Fibroblast of skin of right quadriceps (primary cell): ENCODE data around the gene RMND1.
A peak's percentile ranks its signal among the peaks of the same experiment; 100 is the strongest.
"Not testable (repeated sequence)": the region's sequence is repeated elsewhere in the genome, so short reads cannot be mapped to it uniquely, and the experiment has no call there.

Experiments used
- DNase-seq: peaks from one replicate; pipeline ENCODE4 v3.0.0-alpha.2; 2013

RMND1 gene, protein sequence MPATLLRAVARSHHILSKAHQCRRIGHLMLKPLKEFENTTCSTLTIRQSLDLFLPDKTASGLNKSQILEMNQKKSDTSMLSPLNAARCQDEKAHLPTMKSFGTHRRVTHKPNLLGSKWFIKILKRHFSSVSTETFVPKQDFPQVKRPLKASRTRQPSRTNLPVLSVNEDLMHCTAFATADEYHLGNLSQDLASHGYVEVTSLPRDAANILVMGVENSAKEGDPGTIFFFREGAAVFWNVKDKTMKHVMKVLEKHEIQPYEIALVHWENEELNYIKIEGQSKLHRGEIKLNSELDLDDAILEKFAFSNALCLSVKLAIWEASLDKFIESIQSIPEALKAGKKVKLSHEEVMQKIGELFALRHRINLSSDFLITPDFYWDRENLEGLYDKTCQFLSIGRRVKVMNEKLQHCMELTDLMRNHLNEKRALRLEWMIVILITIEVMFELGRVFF

DNA sequence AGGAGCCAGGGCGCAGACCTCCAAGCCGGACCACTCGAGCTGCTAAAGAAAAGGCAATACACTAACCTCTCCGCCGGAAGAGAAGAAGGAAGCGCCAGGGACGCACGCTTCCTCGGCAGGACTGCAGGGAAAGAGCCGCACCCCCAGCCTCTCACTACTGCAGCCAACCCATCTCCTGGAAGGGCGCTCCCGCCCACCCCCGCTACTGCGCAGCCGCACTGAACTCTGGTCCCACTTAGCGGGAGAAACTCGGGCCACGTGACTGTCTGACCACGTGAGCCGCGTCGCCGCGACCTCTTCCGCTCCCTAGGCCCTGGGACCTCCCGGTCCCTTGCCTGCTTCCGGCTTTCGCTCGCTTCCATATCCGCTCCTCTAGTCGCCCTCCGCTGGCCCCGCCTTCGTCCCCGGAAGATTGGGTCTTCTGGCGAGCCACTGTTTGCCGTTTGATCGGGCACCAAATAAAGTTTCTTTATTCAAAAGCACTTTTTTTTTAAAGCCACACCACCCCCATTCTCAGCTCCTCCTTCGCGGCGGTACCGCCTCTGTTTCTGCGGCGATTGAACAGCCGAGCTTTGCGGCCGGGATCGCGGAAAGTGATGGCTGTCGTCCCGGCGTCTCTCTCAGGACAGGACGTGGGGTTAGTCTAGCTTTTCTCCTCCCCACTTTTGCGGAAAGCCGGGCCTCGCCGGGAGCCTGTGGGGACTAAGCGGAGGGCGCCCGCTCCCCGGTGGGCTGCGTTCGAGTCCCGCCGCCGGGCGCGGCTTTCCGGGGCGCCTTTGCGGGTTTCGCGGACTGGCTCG, at the start of gene RMND1:
RMND1 (minus strand) TSS at position 177 of the 800 bp plus-strand sequence. CDS start 6,315 bp downstream, outside the sequence.
- DNase-seq: peak; percentile 100

DNA sequence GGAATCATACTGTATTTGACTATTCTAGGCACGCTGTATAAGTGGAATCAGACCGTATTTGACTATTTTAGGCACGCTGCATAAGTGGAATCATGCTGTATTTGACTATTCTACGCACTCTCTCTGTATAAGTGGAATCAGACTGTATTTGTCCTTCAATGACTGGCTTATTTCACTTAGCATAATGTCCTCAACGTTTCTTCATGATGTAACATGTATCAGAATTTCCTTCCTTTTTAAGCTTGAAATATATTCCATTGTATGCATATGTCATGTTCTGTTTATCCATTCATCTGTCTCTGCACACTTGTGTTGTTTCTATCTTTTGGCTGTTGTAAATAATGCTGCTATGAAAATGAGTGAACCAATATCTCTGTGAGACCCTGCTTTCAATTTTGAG, 47.6 kb upstream of the RMND1 start:
- DNase-seq: no peak

DNA sequence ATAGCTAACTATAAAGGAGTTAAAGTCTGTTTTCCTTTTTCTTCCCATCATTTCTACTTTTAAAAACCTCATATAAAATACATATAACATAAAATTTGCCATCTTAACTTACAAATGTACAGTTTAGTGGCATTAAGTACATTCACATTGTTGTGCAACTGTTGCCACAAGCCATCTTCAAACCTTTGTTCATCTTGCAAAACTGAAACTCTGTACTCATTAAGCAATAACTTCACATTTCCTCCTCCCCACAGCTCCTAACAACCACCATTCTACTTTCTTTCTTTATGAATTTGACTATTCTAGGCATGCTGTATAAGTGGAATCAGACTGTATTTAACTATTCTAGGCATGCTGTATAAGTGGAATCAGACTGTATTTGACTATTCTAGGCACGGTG, 46.4 kb upstream of the RMND1 start:
- peak; percentile 32 for DNase-seq

DNA sequence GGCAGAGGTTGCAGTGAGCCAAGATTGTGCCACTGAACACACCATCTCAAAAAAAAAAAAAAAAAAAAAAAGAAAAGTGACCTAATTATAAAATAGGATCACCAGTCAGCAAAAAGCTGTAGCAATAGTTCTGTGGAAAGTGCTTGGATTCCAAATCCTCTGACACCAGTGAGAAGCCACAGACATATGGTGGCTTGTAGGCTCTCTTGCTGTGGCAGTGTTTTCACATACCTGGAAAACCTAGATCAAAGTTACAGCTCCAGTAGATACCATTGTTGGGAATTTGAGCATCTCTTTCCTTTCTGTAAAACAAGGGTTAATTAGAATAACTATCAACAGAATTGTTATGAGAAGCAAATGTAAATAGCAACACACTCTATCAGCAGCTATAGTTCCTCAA, 46.0 kb upstream of the RMND1 start:
- no peak for DNase-seq

DNA sequence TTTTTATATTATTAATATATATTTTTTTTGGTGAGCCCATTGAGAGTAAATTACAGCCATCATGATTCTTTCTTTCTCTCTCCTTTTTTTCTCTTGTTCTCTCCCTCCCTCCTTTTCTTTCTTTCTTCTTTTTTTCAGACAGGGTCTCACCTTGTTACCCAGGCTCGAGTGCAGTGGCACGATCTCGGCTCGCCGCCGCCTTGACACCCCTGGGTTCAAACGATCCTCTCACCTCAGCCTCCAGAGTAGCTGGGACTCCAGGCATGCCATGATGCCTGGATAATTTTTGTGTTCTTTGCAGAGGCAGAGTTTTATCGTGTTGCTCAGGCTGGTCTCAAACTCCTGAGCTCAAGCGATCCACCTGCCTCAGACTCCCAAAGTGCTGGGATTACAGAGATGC, 43.5 kb upstream of the RMND1 start:
- DNase-seq: no peak

DNA sequence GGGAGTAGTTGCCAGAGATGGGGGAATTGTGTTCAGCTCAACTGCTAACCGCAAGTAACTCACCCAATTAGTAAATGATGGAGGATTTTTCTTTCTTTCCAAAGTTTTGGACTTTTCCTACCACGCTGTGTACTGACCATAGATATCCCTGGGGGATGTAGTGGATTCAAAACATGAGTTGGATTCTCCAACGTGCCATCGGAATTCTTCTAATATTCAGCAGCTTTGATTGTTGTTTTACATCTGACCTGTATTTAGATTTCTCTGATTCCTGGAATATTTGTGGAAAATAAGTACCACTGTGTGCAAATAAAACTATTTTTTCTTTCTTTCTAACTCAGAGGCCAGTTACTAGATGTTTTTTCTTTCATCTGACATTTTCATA, 43.0 kb upstream of the RMND1 start:
- peak; percentile 34 for DNase-seq

DNA sequence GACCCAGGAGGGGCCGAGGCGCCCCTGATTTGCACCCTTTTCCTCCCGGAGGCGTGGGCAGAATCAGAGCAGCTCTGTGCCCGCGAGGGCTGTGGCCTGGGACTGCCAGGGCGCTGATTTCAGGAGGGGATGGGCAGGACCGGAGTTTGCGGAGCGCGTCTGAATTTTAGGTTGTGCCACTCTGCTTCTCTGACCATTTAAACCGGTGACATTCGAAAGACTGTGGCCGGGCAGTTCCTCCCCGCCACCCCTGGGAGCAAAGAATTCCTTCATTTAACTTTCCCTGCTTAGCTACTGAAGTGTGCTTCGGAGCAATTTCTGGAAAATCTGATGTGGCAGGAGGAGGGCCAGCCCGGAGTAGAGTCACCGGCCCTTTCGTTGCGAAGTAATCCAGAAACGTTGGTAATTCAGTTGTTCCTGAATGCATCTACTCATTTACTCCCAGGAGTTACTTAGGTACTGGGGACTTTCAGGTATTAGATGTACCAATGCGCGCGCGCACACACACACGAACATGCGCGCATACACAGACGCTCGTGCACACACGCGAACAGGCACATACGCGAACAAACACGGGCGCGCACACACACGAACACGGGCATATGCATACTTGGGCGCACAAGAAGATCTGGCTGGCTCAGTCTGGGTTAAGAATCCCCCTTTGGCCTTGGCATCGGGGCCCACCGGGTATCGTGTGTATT, 42.5 kb upstream of the RMND1 start:
- peak; percentile 39 for DNase-seq

DNA sequence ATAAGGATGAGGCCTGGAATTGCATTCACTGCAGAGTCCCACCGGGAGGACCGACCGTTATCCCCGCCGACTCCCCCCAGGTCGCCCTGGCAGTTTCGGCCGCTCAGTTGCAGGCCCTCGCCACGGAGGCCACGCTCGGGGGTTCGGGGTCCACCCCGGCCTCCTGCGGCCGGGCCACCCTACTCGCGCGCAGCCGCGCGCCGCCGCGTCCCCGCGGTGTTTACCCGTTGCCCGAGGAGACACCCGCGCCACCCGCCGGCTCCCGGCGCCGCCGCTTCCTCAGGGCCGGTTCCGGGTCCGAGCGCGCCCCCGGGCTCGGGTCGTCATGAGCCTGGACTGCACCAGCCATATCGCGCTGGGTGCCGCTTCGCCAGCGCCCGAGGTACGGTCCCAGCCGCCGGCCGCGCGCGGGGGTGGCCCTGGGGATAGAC, 41.9 kb upstream of the RMND1 start, which contains the start of gene CCDC170:
CCDC170 (plus strand) TSS at position 214 of the 431 bp plus-strand sequence; CDS start at position 326, 112 bp downstream.
- DNase-seq: peak; percentile 14

DNA sequence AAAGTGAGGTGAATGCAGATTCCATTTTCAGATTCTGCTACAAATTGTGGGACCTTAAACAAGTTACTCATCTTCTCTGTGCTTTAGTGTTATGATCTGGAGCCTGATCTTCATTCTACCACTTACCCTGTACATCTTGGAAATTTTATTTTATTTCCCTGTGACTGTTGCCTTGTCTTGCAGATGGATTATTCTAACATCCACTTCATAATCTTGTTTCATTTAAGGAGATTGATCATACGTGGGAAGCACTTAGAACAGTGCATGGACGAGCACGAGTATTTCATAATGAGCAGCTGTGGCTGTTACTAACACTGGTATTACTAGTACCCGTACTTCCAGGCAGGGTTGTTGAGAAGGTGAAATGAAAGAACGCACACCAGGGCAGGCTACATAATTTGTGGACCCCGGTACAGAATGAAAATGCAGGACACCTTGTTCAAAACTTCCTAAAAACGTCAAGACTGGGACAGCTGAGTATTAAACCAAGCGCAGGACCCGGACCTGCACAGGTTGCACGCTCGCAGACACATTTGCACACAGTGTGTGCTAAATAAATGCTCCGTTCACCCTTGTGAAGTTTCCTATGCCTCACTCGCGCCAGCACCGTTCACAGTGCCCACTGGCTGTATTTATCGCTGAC, 41.4 kb upstream of the RMND1 start:
- peak; percentile 6 for DNase-seq

DNA sequence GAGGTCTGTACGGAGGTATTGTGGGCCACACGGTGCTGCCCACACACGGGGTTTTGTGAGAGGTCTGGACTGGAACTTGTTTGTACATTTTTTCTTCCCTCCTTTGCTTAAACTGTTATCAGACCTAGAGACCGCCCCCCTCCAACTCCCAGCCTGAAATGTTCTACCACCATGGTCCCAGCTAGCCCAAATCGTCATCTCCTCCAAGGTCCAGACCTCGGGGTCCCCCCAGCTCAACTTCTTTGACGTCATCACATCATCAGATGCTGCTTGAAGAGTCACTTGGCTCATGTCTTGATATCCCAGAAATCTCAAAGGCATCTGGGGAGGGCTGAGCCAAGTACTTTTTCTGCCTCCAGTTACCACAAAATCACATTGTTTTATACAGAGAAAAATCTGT, 39.1 kb upstream of the RMND1 start:
- DNase-seq: no peak

DNA sequence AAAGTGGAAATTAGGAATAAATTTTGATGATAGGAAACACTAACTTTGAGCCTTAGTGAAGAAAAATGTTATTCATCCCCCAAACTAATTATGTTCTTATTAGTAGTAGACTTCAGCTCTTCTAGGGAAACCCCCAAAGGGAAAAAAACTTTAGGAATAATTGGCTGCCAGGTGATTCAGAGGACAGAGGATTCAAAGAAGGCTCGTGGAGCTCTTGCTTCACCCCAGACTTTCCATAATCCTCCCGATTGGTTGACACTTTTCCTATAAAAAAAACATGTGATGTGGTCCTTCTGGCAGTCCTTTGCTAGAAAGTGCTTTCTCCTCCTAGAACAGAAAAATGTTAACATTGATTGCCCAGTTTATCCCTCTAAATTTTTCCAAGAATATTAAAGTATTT, 36.3 kb upstream of the RMND1 start:
- peak; percentile 3 for DNase-seq

DNA sequence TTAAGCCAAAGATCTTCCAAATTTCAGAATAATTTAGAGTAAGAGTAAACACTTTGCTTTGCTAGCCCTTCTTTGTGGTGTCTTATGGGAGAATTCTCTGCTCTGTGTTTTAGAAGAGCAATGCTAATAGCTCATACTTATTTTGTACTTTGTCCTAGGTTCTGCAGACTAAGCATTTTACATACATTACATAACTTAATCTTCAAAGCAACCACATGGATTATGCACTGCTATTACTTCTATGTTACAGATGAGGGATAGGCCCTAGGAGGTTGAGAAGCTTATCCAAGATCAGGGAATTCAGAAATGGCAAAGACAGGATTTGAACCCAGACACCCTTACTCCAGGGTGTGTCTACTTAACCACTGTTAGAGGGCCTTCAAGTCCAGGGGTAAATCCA, 32.1 kb upstream of the RMND1 start:
- no peak for DNase-seq

DNA sequence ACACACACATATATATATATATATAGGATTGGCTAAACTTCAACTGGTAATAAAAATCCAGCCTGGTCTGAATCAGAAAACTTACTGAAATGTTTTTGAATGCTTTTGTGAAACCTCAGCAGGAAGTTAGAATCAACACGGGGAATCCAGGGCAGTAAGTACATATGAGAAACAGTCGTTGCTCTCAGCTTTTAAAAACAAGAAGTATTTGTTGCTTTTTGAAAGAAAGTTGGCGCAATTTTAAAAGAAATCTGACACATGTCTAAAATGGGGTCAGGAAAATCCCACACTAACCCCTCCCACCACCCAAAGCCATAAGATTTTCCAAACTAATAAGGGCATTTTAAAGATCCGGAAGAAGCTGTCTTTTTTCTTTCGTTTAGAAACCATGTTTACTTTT, 30.4 kb upstream of the RMND1 start:
- peak; percentile 67 for DNase-seq

DNA sequence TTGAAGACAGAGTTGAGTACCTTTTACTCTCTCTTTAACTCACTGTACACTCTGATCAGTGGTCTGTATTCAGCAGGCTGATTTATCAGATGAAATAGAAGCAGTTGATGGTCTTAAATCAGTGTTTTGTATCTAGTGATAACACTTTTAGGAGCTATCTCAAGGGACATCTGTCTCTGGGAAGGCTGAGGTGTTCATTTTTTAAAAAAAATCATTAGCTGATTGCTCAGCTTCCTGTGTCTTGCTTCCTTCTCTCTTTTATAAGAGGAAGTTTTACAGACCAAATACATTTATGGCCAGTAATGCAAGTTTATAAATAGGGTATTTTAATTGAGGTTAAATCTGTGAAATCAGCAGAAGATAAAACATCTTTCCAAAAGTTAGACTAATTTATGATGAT, 29.9 kb upstream of the RMND1 start:
- DNase-seq: peak; percentile 36

DNA sequence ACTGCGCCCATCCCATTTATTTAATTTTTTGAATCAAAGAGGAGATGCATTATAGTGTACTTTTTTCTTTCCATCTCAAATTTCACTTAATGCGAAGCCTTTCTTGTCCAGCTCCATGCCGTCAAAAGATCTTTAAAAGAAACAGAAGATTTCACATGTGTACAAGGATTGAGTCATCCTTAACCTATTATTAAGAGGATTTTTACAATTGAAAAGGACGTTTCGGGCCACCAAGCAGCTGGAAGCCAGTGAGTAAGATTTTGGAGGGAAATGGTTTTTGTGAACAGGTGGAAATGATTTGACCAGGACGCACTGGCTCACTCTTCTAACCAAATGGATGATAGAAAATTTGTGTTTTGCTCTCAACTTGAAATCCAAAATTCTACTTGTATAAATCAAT, 26.7 kb upstream of the RMND1 start:
- DNase-seq: peak; percentile 2

DNA sequence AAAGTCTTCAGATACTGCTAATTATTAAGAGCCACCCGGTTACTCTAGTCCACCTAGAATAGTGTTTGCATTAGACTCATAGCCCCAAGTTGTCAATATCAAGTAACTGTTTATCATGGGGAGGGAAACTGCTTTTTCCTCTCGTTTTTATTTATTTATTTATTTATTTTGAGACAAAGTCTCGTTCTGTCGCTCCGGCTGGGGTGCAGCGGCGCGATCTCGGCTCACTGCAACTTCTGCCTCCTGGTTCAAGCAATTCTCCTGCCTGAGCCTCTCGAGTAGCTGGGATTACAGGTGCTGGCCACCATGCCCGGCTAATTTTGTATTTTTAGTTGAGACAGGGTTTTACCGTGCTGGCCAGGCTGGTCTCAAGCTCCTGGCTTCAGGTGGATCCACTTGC, 25.8 kb upstream of the RMND1 start:
- no peak for DNase-seq

DNA sequence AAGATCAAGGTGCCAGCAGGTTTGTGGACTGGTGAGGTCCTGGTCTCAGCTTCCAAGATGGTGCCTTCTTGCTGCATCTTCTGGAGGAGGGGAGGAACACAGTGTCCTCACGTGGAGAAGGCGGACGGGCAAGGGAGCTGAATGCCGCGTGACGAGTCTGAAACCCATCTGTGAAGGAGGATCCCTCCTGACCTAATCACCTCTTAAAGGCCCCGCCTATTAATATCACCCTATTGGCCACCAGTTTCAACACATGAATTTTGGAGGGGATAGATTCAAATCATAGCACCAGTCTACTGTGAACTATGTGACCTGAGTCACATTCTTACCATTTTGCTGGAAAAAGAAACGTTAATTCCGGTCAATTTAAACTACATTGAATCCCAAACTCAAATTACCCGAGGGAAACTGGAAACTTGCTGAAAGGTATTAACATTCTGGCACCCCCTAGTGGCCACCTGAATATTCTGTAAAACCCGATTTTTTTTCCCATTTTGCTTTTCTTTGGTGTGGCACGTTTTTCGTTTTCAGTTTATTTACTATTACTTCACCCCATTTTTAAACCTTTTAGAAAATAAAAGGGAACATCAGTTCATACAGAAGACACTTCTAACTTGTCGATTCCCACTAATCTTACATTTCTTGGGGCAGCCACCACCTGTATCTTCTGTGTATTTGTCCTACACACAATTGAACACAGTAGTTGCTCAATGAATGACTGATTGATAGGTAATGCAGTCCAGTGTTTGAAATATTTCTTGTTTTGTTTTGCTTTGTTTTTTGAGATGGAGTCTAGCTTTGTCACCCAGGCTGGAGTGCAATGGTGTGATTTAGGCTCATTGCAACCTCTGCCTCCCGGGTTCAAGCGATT, 24.0 kb upstream of the RMND1 start:
- peak; percentile 46 for DNase-seq

DNA sequence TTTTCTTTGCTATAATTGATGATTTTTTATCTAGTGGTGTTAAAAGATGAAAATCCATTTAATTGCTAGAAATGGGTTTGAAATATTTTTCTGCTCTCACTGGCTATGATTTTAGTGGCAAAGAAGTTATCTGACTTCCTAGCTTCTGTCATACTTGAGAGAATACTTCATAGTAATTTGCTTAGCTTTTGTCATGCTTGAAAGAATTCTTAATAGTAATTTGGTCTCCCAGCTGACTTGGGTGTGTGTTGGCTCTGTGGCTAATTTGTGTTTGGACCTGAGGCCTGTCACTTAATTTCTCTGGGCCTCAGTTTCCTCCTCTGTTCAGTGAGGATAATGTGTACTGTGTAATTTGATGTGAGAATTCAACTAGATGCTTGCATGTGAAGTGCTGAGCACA, 12.8 kb upstream of the RMND1 start:
- no peak for DNase-seq

DNA sequence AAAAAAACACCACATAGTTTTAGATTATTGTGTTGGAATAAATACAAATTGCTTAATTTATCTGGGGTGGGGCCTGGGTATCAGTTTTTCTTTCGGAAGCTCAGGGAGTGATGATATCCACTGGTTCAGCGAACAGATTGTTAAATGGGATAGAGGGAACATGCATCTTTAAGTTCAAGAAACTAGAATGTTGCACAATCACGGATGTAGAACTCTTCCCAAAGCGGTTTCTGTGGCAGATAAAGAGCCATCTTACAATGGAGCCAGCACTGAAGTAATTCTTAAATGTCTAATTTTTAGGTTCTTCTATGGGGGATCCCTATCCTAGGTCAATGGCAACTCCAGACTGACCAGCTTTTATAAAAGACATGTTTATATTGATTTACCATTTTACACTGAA, 9.7 kb upstream of the RMND1 start:
- no peak for DNase-seq

DNA sequence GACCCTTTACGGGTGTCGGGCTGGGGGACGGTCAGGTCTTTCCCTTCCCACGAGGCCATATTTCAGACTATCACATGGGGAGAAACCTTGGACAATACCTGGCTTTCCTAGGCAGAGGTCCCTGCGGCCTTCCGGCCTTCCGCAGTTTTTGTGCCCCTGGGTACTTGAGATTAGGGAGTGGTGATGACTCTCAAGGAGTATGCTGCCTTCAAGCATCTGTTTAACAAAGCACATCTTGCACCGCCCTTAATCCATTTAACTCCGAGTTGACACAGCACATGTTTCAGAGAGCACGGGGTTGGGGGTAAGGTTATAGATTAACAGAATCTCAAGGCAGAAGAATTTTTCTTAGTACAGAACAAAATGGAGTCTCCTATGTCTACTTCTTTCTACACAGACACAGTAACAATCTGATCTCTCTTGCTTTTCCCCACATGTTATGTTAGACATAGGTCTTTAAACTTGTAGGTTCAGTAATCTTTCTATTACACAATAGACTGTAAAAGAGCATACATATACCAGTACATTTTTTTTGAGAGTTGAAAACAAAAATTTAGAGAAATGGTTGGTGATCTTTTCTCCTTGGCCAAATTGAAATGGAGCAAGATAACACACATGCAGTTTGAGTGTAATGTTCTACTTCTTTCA, 3.9 kb upstream of the RMND1 start:
- not testable (repeated sequence) for DNase-seq

DNA sequence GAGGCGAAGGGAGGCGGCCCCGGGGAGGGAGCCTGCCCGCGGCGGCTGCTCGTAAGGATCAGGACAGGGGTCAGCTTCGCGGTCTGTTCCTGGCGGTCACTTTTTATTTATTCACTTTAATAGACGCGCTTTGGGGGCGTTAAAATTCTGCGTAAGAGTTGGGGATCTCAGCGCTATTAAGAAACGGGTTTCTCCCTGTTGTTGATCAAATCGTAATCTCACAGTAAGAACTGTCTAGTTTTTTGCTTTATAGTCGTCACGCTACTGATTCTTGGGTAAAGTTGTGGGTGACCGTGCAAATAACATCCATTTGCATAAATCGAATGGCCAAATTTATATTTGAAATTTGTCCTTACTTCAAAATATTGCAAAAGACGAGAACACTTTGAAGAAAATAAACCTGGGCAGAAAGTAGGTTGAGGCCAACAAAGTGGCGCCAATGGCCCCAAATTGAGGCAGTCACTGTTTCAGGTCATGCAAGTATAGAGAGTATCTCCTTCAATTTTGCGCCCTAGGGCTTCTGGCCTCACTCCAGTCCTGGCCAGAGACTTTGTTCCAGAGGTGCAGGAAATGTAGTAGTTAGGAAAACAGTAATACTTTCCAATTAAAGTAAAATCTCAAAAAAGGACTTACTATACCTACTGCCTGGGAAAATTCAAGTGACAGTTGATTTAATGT, 963 bp upstream of the RMND1 start:
- DNase-seq: peak; percentile 15
